ENCODE data around the gene NMUR1. TPM values are rescaled to one million over a fixed set of nuclear protein-coding genes. Genes with fewer than 3 reads are reported as not detected.

The NMUR1 gene
- total RNA-seq, 1 experiment from 2014 or later = not detected

GRCh38 chr2:231527091-231527395, 3.2 kb downstream of the NMUR1 start:
- H3K9me3 Mint-ChIP-seq (ENCODE audit: unreplicated experiment) = no peaks in the 10 kb centered on the region
- intact Hi-C loops (cut with micrococcal nuclease; ENCODE audit: unreplicated experiment) = no loop called here
- ChIA-PET CTCF (interaction anchor here (1.3 kb wide), 1 partner anchor 13 kb away, joined by 3 read pairs; no protein-coding TSS in a partner anchor), POLR2A (no interaction called here)
- no TSS peak for BruUV-seq (replicated peaks)
- no peaks in the 10 kb centered on the region for H3K36me3 Mint-ChIP-seq (ENCODE audit: insufficient read depth, unreplicated experiment)
- H3K4me1 ChIP-seq = no peaks in the 10 kb centered on the region
- DNase-seq = no peak
- no peaks in the 10 kb centered on the region for H3K27me3 ChIP-seq (replicated peaks; ENCODE audit: control insufficient read depth, insufficient read depth, low read length)
- no peak for TF ChIP-seq CTCF (IDR thresholded peaks at IDR 0.05; ENCODE audit: insufficient read depth in 1 of 2, low read depth in 1 of 2, low read length in 1 of 2, severe bottlenecking in 1 of 2, unreplicated experiment in 1 of 2)
- H3K36me3 ChIP-seq (ENCODE audit: control insufficient read depth, insufficient read depth, low read length) = no peaks in the 10 kb centered on the region
- H3K4me3 Mint-ChIP-seq (ENCODE audit: unreplicated experiment) = no peak overlapping the region
- no peaks in the 10 kb centered on the region for H3K9me3 ChIP-seq
- no peak overlapping the region for H3K27ac Mint-ChIP-seq (ENCODE audit: unreplicated experiment)
- H3K4me1 Mint-ChIP-seq (ENCODE audit: low read depth, unreplicated experiment) = no peaks in the 10 kb centered on the region
- H3K4me3 ChIP-seq (ENCODE audit: low read depth, low read length) = no peak overlapping the region
- H3K27me3 Mint-ChIP-seq (ENCODE audit: insufficient read depth, unreplicated experiment) = no peaks in the 10 kb centered on the region

GRCh38 chr2:231526341-231527090, 3.7 kb downstream of the NMUR1 start:
- Histone ChIP-seq H3K4me3 (ENCODE audit: low read depth, low read length) (no peak overlapping the region), H3K4me1 (no peaks in the 10 kb centered on the region), H3K27me3 (replicated peaks; ENCODE audit: control insufficient read depth, insufficient read depth, low read length) (no peaks in the 10 kb centered on the region), H3K36me3 (ENCODE audit: control insufficient read depth, insufficient read depth, low read length) (no peaks in the 10 kb centered on the region), H3K9me3 (no peaks in the 10 kb centered on the region)
- Mint-ChIP-seq H3K27ac (ENCODE audit: unreplicated experiment) (no peak overlapping the region), H3K9me3 (ENCODE audit: unreplicated experiment) (no peaks in the 10 kb centered on the region), H3K36me3 (ENCODE audit: insufficient read depth, unreplicated experiment) (no peaks in the 10 kb centered on the region), H3K27me3 (ENCODE audit: insufficient read depth, unreplicated experiment) (no peaks in the 10 kb centered on the region), H3K4me1 (ENCODE audit: low read depth, unreplicated experiment) (no peaks in the 10 kb centered on the region), H3K4me3 (ENCODE audit: unreplicated experiment) (no peak overlapping the region)
- intact Hi-C loops (cut with micrococcal nuclease; ENCODE audit: unreplicated experiment) = no loop called here
- CTCF ChIA-PET = interaction anchor here (1.3 kb wide), 1 partner anchor 12 kb away, joined by 3 read pairs; no protein-coding TSS in a partner anchor
- no peak for TF ChIP-seq CTCF (IDR thresholded peaks at IDR 0.05; ENCODE audit: insufficient read depth in 1 of 2, low read depth in 1 of 2, low read length in 1 of 2, severe bottlenecking in 1 of 2, unreplicated experiment in 1 of 2)
- no peak for DNase-seq
- no TSS peak for BruUV-seq (replicated peaks)
- POLR2A ChIA-PET = no interaction called here

GRCh38 chr2:231525248-231526163, 4.7 kb downstream of the NMUR1 start:
- no TSS peak for BruUV-seq (replicated peaks)
- no peak for DNase-seq
- TF ChIP-seq CTCF (IDR thresholded peaks at IDR 0.05; ENCODE audit: insufficient read depth in 1 of 2, low read depth in 1 of 2, low read length in 1 of 2, severe bottlenecking in 1 of 2, unreplicated experiment in 1 of 2) = no peak
- Mint-ChIP-seq H3K36me3 (ENCODE audit: insufficient read depth, unreplicated experiment) (no peaks in the 10 kb centered on the region), H3K27me3 (ENCODE audit: insufficient read depth, unreplicated experiment) (no peaks in the 10 kb centered on the region), H3K4me1 (ENCODE audit: low read depth, unreplicated experiment) (no peaks in the 10 kb centered on the region), H3K4me3 (ENCODE audit: unreplicated experiment) (no peak overlapping the region), H3K27ac (ENCODE audit: unreplicated experiment) (no peak overlapping the region), H3K9me3 (ENCODE audit: unreplicated experiment) (no peaks in the 10 kb centered on the region)
- no peaks in the 10 kb centered on the region for H3K36me3 ChIP-seq (ENCODE audit: control insufficient read depth, insufficient read depth, low read length)
- no peaks in the 10 kb centered on the region for H3K4me1 ChIP-seq
- ChIA-PET POLR2A (no interaction called here), CTCF (no interaction called here)
- H3K27me3 ChIP-seq (replicated peaks; ENCODE audit: control insufficient read depth, insufficient read depth, low read length) = no peaks in the 10 kb centered on the region
- H3K4me3 ChIP-seq (ENCODE audit: low read depth, low read length) = no peak overlapping the region
- intact Hi-C loops (cut with micrococcal nuclease; ENCODE audit: unreplicated experiment) = no loop called here
- H3K9me3 ChIP-seq = no peaks in the 10 kb centered on the region
